Activated CD4-positive, alpha-beta T cell treated with anti-CD3 and anti-CD28 coated beads, Interleukin-2, amount 50 U/mL, for 24 hours (primary cell): ENCODE results near the gene NIPA2.

Experiments
- DNase-seq, 2 donors: peaks; one replicate each; pipeline ENCODE4 v3.0.0-alpha.2; 2020; ENCODE audit warnings: low read depth in 1 of 2, low spot score in 1 of 2

NIPA2 gene

GRCh38 chr15:22831473-22831872 lies 7.0 kb upstream of the NIPA2 start:
- no peak for DNase-seq

DNA sequence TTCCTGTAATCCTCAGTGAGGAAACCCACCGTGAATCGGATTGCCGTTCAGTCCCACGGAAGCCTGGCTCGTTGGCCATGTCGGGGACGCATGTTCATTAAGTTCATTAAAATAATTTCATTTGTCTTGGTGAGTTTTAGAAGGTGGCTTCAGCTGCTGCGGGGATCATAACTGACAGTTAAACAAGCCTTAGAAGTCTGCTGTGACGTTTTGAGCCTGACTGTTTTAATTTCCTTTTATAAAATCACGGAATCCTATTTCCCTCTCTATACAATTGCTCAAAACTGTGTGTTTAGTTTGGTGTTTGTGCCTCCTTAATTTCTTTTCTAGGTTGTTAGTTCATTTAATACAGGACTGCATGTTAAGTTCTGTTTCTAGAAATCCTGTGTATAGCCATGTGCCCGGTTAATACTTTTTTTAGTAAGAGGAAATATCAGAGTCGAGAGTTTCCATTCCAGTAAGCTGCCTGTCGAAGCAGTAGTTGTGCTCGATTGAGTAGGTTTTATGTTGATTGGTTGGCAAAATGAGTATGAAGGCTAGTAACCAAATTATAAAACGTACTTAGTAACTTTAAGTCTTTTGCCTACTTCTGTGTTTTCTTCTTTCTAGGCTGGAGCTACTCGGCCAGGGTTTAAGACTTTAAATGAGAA lies 705 bp downstream of the NIPA2 start:
- no peak for DNase-seq

- DNase-seq = no peak
Measured at GRCh38 chr15:22844421-22845288, 6.2 kb downstream of the NIPA2 start.

- no peak for DNase-seq
Measured at GRCh38 chr15:22845289-22845900, 6.9 kb downstream of the NIPA2 start.

DNA sequence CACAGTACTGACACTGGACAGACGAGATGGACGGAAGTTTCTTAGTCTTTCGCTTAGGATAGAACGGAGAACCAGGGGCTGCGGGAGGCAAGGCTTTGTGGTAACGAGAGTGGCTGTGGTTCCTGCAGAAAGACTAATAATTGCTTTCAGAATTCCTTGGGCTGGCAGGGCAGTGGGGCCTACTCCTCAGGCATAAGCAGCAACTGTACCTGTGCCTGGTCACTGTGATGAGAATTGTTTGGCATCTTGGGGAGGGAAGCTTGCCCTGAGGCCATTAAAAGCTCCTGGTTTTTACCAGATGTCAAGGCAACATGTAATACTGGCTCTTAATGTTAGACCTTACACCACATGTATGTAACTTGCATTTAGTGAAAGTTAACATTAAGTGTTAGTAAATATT lies 7.6 kb downstream of the NIPA2 start:
- no peak for DNase-seq

DNA sequence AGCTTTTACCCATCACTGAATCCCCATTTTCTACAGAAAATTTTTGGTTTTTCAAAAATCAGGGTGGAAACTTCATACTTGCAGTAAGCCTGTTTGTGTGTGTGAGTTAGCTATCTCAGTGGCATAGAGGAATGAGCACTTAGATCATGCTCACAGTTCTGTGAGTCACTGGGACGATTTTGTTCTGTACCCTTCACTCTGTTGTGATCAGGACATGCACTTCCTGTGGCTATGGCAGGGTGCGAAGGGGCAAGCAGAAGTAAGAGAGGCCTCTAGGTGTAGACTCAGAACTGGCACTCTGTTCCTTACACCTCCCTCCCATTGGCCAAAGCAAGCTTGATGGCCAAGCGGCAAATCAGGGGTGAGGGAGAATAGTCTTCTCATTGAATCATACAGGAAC lies 11.6 kb downstream of the NIPA2 start:
- DNase-seq = no peak

- no peak for DNase-seq
Measured at GRCh38 chr15:22851513-22851912, 13.0 kb downstream of the NIPA2 start.

GRCh38 chr15:22855791-22856190 lies 17.3 kb downstream of the NIPA2 start:
- DNase-seq = no peak

DNA sequence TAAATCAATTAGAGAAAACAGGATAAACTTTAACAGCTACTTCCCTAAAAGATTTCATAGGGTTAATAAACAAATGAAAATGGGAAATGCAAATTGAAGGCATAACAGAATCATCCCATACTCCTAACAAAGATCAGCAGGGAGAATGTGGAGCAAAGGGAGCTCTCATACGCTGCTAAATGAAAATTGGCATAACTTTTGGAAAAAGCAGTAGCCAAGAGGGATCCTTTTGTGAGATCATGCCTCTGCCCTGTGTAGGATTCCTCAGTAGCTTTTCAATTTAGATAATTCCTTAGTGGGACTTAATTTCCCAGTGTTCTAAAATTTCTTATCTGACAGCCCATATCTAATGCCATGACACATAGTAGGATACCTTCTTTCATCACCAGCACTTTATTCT lies 18.2 kb downstream of the NIPA2 start:
- DNase-seq = no peak

- DNase-seq = no peak
Measured at GRCh38 chr15:22861161-22861560, 22.7 kb downstream of the NIPA2 start.

- DNase-seq = no peak
Measured at GRCh38 chr15:22863356-22863755, 24.9 kb downstream of the NIPA2 start.

- DNase-seq = no peak
Measured at GRCh38 chr15:22866079-22866478, 27.6 kb downstream of the NIPA2 start.

DNA sequence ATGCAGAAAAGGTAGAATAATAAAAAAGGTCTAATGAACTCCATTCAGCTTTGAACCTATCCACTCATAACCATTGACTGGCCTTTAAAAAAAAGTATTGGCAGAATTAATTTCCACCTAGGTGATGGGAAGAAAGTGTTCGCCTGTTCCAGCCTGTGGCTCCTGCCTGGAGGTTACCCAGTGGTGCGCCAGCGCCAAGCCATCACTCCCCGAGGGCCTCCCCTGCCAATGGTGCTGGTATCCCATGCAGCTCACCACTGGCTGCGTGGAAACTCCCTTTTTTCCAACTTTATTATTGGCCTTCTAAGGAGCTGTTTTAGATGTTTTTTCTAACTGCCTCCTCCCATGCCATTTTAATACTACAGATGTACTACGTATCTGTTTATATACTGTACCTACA lies 29.4 kb downstream of the NIPA2 start:
- no peak for DNase-seq

DNA sequence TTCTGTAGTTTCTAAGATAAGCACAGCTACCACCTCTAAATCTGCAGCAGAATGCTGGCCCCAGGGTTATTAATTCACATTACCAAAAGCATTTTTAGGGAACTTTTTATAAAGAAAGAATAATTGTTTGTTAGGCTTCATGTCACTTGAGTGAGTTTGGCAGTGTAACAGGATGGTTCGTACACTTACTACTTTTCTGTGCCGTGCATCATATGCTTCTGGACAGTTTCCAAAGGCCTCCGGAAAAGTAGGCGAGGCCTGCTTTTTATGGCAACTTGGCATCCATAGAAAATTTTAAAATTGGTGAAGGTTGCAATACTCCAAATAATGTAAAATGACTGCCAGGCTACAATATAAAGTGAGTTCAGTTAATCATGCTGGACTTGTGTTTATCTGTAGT lies 30.0 kb downstream of the NIPA2 start:
- no peak for DNase-seq

GRCh38 chr15:22868928-22869327 lies 30.5 kb downstream of the NIPA2 start:
- no peak for DNase-seq

GRCh38 chr15:22869856-22870255 lies 31.4 kb downstream of the NIPA2 start:
- DNase-seq = no peak

GRCh38 chr15:22870865-22871264 lies 32.4 kb downstream of the NIPA2 start:
- DNase-seq = no peak

DNA sequence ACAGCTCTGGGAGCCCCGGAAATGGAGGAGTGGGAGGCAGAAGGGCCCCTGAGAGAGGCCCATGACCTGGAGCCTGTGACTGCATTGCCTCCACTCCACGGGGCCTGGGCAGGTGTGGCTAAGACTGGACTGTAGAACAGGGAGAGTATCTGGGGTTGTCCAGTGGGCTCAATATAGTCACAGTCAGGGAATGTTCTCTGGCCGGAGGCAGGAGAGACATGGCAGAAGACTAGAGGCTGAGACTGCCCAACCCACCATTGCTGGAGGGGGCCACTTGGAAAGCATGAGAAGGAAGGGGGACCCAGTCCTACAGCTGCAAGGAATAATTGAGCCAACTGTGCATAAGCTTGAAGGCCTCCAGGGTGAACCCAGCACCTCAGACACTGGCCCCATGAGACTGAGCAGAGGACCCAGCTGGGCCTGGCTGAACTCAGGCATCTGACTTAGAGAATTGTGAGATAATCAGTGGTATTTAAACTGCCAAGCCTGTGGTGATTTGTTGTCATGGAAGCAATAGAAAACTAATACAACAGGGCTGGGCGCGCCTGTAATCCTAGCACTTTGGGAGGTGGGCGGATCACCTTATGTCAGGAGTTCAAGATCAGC lies 33.1 kb downstream of the NIPA2 start:
- no peak for DNase-seq

- no peak for DNase-seq
Measured at GRCh38 chr15:22872936-22873701, 34.7 kb downstream of the NIPA2 start.

- DNase-seq = no peak
Measured at GRCh38 chr15:22873841-22874240, 35.4 kb downstream of the NIPA2 start.

- DNase-seq = no peak
Measured at GRCh38 chr15:22874256-22874655, 35.8 kb downstream of the NIPA2 start.
